ENCODE results near the gene AP1M1.

The AP1M1 gene

GRCh38 chr19:16208847-16209665, 11.3 kb downstream of the AP1M1 start:
- DNase-seq: no peak

DNA sequence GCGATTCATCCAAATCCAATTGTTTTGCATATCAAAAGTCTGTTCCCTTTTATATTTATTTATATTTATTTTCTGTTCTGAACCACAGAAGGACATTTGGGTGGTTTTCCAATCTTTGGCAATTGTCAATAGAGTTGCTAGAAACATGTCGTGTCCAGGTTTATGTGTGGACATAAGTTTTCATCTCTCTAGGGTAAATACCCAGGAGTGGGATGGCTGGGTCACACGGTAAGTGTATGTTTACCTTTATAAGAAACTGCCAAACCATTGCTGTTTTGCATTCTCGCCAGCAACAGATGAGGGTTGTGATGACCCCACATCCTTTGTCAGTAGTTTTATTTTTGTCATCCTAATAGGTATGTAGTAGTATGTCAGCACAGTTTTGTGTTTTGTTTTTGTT, 12.5 kb downstream of the AP1M1 start:
- DNase-seq: no peak

- no peak for DNase-seq
These were observed 15.4 kb downstream of the AP1M1 start for GRCh38 chr19:16213076-16213475.

DNA sequence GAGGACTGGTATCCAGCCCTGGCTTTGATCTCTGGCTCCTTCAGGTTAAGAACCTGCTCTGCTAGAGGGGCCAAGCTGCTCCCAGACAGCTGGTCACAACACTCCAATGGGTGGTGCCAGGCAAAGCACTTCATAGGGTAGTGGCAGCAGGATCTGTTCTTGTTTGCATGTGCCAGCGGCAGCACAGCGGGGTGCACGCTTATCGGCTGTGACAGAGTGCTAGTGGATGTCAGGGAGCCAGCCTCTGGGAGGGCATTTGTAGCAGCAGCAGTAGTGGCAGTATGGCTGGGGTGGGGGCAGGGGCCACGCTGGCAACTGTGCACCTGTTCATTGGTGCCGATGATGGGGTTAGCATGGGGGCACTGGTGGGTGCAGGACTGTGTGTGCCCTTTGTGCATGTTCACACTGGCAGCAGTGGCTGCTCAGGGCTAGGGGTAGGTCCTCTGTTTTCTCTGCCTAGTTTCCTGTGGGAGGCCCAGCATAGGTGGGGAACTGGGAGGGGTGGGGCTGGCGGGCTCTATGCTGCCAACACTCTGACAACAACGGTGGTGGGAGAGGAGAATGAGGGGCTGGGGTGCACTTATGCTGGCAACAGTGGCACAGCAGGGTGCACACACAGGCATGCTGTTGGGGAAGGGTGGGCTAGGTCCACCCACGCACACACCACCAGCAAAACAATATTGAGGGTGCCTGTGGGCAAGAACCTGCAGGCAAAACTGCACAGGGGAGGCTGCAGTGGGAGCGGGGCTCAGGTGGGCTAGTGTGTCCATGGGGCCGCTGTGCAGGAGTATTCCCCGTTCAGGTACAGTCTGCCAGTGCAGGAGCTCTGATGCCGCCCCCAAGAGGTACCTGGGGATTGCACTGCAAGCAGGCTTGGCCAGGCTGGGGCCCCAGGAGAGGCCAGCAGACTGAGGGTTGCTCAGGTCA, 19.3 kb downstream of the AP1M1 start:
- no peak for DNase-seq

DNA sequence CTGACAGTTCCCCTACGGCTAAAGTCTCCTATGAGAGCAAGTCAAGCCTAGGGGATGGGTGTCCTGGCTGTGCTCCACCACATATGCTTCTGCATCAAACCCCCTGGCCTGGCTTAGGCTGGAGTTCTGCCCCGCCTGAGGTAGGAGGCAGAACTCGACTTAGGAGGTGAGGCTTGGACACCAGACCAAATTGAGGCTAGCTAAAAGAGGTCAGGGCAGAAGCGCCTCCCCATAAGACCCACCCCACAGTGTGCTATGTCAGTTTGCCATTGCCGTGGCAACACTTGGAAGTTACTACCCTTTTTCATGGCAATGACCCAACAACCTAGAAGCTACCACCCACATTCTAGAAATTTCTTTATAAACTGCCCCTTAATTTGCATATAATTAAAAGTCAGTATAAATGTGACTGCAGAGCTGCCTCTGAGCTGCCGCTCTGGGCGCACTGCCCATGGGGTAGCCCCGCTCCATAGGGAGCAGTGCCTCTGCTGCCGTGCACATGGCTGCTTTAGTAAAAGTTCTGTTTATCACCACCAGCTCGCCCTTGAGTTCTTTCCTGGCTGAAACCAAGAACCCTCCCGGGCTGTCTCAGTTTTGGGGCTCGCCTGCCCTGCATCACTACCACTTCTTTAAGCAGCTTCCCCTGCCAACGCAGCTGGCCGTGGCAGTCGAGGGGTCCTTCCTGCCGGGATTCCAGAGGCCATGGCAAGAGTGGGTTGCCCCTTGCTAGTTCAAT, 20.2 kb downstream of the AP1M1 start:
- no peak for DNase-seq

DNA sequence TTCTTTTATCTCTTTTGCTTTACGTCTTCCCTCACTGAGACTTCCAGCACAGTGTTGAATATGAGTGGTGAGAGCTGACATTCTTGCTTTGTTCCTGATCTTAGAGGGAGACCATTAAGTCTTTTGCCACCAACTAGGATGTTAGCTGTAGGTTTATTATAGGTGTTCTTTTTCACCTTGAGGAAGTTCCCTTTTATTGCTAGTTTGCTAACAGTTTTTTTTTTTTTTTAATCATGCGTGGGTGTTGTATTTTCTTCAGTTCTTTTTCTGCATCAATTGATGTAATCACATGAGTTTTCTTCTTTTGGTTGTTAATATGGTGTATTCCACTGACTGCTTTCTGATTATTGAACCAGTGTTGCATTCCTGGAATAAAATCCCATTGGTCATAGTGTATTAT, 21.1 kb downstream of the AP1M1 start:
- DNase-seq: no peak

GRCh38 chr19:16222806-16223205, 25.1 kb downstream of the AP1M1 start:
- DNase-seq: no peak

DNA sequence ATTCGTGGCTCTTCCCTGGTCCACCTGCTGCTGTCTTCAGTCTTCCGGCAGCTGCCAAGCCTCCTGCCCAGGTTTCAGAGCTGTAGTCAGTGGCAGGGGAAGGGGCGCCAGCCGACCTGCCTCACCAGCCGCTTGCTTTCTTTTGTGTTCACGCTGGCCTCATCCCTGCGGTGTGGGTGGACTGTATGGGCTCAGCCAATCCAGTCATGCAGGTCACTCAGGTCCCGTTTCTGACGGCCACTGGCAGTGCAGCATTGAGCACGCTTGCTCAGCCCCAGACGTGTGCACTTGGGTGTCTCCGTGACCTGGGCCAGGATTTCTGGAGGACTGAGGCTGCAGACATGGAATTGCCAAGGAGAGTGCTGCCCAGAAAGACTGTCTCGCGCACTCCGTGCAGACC, 26.0 kb downstream of the AP1M1 start:
- DNase-seq: no peak

- DNase-seq: no peak
These were observed 26.8 kb downstream of the AP1M1 start for GRCh38 chr19:16224293-16225045.

DNA sequence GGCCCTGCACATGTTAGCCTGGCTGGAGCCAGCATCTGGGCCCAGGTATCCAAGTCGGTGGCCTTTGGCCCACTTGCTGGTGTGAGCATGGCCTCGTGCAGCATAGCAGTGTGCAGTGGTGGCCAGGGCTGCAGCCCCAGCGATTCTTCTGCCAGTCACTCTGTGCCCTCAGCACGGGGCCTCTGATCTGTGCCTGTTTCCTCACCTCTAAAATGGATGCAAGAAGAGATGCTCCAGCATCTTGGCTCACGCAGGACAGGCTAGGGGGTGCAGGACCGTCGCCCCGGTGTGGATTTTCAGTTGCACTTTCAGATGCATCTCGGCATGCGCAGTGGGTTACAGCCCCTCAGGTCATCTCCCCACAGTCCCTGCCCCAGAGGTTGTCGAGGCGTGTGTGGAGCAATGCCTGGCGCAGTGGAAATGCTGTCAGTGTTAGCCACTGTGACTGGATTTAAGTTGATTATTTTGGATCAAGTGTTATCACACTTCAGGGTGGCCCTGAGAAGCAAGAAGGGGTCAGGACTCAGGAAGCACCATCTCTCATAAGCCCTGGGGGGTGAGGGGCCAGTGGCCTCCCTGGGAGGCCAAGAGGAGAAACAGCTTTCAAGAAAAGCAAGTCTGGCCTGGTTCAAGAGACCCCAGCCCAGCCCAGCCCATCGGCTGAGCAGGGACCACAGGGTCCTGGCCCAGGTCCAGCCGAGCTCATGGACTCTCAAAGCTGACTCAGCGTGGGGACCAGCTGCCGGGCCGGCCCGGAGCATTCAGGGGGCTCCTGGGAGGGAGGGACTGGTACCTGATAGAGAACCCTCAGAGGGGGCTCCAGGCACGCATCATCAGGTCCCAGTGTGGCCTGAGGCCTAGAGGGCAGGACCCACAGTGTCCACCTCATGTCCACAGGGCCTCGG, 27.8 kb downstream of the AP1M1 start:
- DNase-seq: no peak

GRCh38 chr19:16226184-16226591, 28.5 kb downstream of the AP1M1 start:
- no peak for DNase-seq

DNA sequence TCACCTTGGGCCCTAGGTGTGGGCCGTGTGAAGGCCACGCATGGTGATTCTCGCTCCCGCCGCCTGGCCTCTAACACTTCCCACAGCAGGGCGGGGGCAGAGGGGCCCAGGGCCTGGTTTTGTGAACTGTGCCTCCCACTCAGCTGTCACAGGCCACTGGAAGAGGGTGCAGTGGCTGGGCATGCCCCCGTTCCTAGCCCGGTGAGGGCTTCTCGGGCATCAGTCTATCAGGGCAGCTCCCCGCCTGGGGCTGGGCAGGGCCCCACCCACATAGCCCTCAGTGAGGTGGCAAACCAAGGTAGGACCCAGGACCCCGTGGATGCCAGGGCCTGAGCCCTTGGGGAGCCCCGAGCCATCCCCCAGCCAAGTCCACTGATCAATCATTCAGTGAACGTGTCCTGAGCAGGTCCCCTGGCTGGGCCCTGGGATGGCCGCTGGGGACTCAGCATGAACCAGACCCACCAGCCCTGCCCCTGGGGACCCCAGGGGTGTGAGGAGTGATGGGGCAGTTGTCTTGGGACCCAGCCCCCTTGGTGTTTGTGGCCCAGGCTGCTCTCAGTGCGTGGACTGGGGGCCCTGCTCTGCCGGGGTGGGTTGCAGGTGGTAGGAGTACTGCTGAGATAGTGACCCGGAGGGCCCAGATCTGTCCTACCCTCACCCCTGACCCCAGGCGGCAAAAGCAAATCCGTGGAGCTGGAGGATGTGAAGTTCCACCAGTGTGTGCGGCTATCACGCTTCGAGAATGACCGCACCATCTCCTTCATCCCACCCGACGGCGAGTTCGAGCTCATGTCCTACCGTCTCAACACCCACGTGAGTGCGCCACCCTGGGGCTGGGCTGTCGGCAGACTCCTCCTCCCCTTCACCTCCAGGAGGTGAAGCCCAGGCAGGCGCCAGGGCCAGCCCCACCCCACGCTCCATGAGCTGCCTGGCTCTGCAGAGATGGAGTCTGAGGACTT, 29.4 kb downstream of the AP1M1 start:
- DNase-seq: no peak

DNA sequence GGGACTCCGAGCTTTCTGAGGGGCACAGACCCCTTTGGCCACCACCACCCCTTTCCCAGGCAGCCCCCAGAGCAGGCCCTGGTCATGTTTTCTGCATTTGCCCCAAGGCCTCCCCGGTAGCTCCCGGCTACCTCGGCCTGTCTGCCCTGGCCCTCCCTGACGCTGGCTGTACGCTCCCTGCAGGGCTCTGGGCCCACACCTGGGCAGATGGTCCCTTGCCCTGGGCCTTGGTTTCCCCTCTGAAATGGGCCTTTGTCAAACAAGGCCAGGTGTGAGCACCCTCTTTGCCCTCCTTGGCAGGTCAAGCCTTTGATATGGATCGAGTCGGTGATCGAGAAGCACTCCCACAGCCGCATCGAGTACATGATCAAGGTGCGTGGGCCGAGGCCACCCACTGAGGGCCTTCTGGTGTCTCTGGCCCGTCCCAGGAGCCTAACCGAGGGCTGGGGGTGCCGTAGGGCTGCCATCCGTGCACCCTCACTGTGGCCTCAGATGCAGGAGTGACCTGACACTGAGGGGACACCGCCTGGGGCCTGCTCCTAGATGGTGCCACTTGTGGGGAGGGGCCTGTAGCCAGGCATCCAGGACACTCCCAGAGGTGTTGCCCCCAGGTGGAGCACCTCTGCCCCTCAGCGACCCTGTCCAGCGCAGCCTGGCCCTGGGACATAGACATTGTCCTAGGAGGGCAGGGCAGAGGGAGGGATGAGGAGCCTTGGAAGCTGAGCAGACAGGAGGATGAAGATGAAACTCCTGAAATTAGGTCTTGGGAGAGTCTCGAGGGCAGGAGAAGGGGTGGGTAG, 30.3 kb downstream of the AP1M1 start:
- DNase-seq: no peak

DNA sequence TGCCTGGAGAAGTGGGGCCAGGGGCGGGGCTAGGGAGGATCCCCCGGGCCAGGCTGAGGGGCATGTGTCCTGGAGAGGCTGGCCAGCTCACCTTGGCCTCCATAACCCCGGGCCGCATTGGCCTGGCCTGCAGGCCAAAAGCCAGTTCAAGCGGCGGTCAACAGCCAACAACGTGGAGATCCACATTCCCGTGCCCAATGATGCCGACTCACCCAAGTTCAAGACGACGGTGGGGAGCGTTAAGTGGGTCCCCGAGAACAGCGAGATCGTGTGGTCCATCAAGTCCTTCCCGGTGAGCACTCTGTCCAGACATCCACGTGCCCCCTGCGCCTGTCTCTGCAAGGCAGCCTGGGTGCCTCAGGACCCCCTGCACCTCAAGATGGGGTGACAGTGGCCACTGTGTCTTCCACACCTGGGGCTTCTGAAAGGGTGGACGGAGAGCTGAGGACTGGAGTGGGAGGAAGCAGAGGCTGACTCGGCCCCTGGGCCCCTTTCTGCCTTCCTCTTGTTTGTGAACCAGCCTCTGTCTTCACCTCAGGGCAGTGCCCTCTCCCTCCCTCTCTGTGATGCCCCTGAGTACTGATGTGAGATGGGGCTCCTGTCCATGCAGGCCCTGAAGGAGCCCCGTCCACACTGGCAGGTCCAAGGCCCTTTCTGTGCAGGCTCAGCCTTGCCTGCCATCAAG, 31.1 kb downstream of the AP1M1 start:
- DNase-seq: no peak

DNA sequence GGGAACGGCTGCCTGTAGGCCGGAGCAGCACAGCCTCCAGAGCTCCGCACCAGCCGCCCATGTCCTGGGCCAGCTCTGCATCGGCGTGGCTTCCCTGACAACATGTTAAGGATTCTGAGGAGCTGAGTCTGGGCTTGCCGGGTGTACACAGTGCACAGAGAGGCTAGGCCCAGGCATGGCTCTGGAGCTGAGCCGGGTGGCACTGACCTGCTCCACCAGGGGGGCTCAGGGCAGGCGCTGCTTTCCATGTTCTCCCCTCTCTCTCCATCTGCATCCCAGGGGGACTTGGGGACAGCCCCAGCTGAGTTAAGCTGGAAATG, 31.6 kb downstream of the AP1M1 start:
- DNase-seq: no peak

- DNase-seq: no peak
These were observed 34.4 kb downstream of the AP1M1 start for GRCh38 chr19:16232127-16232526.

- no peak for DNase-seq
These were observed 34.9 kb downstream of the AP1M1 start for GRCh38 chr19:16232568-16232967.

DNA sequence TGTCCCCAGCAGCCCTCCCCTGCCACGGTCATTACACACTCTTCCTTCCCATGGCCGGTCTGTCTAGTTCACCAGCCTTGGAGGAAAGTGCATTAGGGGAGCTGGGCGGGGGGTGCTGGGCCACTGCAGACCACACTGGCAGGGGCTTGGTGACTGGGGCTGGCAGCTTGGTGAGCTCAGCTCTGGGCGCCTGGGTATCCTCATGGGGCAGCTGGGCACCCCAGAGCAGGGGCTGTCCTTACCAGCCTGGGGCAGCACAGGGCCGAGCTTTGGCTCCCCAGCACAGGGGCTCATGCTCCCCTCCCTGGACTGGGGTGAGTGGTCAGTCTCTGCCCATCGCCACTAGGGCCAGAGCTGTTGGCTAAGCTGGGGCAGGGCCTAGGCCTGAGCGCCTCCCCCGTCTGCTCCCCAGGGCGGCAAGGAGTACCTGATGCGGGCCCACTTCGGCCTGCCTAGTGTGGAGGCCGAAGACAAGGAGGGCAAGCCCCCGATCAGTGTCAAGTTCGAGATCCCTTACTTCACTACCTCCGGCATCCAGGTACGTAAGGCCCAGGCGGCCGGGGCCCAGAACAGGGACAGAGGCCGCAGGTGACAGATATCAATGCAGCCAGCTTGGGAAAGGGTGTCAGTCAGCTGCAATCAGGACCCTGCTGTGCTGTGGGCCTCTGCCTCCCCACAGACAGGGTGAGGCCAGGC, 35.5 kb downstream of the AP1M1 start:
- no peak for DNase-seq

Measured in CD4-positive, alpha-beta T cell treated with Interleukin-4 for 4 hours (primary cell).